ENCODE results near the gene TMEM91.
"Not testable (repeated sequence)": the region's sequence is repeated elsewhere in the genome, so short reads cannot be mapped to it uniquely, and the experiment has no call there.

TMEM91 gene

GRCh38 chr19:41353466-41354342 lies 22.6 kb upstream of the TMEM91 start, which contains the start of gene TGFB1:
TGFB1 (minus strand) TSS chr19:41353922; CDS start chr19:41353044, 878 bp downstream.
- DNase-seq (ENCODE audit: low read depth in 2 of 2), result peak; percentile 90

- DNase-seq (ENCODE audit: low read depth in 2 of 2), result no peak
Observed at GRCh38 chr19:41354343-41354953, 21.9 kb upstream of the TMEM91 start.

GRCh38 chr19:41355035-41355434 lies 21.3 kb upstream of the TMEM91 start:
- DNase-seq (ENCODE audit: low read depth in 2 of 2), result no peak

GRCh38 chr19:41355802-41356201 lies 20.5 kb upstream of the TMEM91 start:
- DNase-seq (ENCODE audit: low read depth in 2 of 2), result no peak

- DNase-seq (ENCODE audit: low read depth in 2 of 2), result no peak
Observed at GRCh38 chr19:41356984-41357739, 19.2 kb upstream of the TMEM91 start.

- DNase-seq (ENCODE audit: low read depth in 2 of 2), result no peak
Observed at GRCh38 chr19:41357746-41358145, 18.6 kb upstream of the TMEM91 start.

- no peak for DNase-seq (ENCODE audit: low read depth in 2 of 2)
Observed at GRCh38 chr19:41359741-41360140, 16.6 kb upstream of the TMEM91 start.

- DNase-seq (ENCODE audit: low read depth in 2 of 2), result no peak
Observed at GRCh38 chr19:41362143-41362847, 14.0 kb upstream of the TMEM91 start.

- DNase-seq (ENCODE audit: low read depth in 2 of 2), result no peak
Observed at GRCh38 chr19:41363371-41363752, 13.0 kb upstream of the TMEM91 start.

GRCh38 chr19:41363753-41364523 lies 12.4 kb upstream of the TMEM91 start, which contains the start of gene B9D2:
B9D2 (minus strand) TSS chr19:41364149; CDS start chr19:41363519, 630 bp downstream.
- peak; percentile 92 to 97 for DNase-seq (ENCODE audit: low read depth in 2 of 2)

GRCh38 chr19:41364524-41365391 lies 11.6 kb upstream of the TMEM91 start:
- no peak for DNase-seq (ENCODE audit: low read depth in 2 of 2)

- no peak for DNase-seq (ENCODE audit: low read depth in 2 of 2)
Observed at GRCh38 chr19:41366089-41366488, 10.2 kb upstream of the TMEM91 start.

- no peak for DNase-seq (ENCODE audit: low read depth in 2 of 2)
Observed at GRCh38 chr19:41367848-41368301, 8.5 kb upstream of the TMEM91 start.

GRCh38 chr19:41369769-41370168 lies 6.6 kb upstream of the TMEM91 start:
- DNase-seq (ENCODE audit: low read depth in 2 of 2), result no peak

- DNase-seq (ENCODE audit: low read depth in 2 of 2), result not testable (repeated sequence)
Observed at GRCh38 chr19:41371119-41371518, 5.2 kb upstream of the TMEM91 start.

GRCh38 chr19:41371541-41371940 lies 4.8 kb upstream of the TMEM91 start:
- DNase-seq (ENCODE audit: low read depth in 2 of 2), result no peak

- no peak for DNase-seq (ENCODE audit: low read depth in 2 of 2)
Observed at GRCh38 chr19:41372501-41372900, 3.8 kb upstream of the TMEM91 start.

- no peak for DNase-seq (ENCODE audit: low read depth in 2 of 2)
Observed at GRCh38 chr19:41373993-41374392, 2.3 kb upstream of the TMEM91 start.

- no peak for DNase-seq (ENCODE audit: low read depth in 2 of 2)
Observed at GRCh38 chr19:41376998-41377365, 649 bp downstream of the TMEM91 start.

All from stimulated activated CD8-positive, alpha-beta memory T cell treated with anti-CD3 and anti-CD28 coated beads, Interleukin-7, amount 100 ng/mL, for 1 hour (primary cell).